GM18526 (cell line): ENCODE results near the gene SAA4.

Experiments
- POLR2A ChIP-seq: IDR thresholded peaks from 3 replicates; pipeline ENCODE4 v1.6.1; 2011; ENCODE audit not compliant: insufficient read length; ENCODE audit errors: extremely low read depth

Gene SAA4

DNA sequence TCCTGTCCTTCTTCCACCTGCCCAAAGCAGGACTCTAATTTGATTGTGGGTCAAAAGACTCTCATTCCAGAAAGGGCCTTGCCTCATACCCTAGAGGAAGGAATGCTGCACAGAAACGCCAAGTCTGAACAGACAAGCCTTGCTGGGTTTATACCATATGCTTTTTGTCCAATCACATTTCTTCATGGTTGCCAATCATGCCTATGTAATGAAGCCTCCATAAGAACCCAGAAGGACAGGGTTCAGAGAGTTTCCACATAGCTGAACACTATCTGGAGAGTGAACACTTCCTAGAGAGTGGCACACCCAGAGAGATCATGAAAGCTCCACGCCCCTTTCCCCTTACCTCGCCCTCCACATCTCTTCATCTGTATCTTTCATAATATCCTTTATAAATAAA lies 16.6 kb upstream of the SAA4 start:
- no peak for TF ChIP-seq POLR2A

DNA sequence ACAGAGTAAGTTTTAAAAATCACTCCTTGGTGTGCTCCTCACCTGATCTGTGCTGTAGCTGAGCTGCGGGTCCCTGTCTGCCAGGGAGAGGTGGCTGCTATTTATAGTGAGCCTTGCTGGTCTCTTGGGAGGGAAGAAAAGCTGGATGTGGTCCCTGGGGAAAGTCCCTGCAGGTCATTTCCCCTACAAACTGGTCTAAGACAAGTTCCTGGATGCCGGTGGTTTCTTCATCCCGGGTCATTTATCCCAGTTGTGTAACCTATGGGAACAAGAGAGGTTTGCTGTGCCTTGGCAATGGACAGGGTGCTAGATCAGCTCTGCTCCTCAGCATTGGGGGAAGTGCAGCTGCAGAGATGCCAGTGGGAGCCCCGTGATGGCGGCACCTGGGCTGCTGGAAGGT lies 12.0 kb upstream of the SAA4 start, which contains the start of gene SAA2:
Gene SAA2, minus strand, starts transcription at position 108 of the 400 bp plus-strand sequence. CDS start 657 bp downstream, outside the sequence.
- no peak for TF ChIP-seq POLR2A

DNA sequence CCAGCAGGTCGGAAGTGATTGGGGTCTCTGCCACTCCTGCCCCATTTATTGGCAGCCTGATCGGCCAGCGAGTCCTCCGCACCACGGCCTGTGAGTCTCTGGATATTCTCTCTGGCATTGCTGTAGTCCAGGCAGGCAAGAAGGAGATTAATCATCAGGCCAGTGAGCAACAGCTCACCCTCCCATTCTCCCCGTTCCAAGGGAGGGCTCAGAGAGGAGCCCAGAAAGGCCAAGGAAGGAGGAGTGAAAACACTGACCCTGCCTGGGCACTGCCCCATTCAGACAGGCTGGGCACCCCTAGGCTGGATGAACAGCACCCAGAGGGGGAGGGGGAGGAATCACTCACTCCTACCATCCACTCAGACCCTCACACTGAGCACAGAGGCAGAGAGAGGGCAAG lies 8.8 kb upstream of the SAA4 start:
- no peak for TF ChIP-seq POLR2A

DNA sequence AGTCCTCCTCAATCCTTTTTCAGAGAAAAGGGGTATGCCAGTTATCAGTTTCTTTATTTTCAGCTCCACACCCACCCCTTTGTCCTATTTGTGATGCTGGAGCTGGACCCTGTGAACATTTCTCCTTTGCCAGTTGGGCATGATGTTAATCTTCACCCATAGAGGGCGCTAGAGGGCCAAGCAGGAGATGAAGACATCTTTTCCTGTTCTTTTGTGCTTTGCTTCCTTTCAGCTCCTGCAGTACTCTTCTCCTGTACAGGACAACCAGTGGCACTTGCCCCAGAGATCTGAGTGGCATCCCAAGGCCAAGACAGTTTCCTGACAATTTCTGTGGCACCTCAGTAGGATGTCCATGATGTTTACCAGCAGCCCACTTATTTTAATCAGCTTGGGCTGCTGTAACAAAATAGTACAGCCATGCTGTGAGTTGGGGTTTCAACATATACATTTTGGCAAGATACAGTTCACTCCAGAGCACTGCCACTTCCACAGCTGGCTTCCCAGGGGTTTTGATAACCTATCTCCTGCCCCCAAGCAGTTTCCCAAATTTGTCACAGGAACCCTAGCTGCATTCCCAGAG lies 7.3 kb upstream of the SAA4 start:
- TF ChIP-seq POLR2A: no peak

DNA sequence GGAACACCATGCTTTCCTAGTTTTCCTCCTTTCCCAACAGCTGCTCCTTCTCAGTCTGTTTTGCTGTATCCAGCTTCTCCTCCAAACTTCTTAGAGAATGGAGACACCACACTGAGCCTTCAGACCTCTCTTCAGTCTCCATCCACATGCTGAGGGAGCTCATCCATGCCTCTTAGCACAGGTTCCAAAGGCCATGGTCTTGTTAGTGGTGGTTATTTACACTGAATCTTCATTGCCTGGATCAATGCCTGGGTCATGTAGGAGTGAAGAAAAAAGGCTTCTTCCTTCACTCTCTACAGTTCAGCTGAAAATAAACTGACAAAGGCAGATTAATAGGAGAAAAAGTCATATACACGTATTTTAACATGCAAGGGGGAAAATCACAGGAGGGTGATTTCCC lies 3.1 kb upstream of the SAA4 start:
- TF ChIP-seq POLR2A: no peak

DNA sequence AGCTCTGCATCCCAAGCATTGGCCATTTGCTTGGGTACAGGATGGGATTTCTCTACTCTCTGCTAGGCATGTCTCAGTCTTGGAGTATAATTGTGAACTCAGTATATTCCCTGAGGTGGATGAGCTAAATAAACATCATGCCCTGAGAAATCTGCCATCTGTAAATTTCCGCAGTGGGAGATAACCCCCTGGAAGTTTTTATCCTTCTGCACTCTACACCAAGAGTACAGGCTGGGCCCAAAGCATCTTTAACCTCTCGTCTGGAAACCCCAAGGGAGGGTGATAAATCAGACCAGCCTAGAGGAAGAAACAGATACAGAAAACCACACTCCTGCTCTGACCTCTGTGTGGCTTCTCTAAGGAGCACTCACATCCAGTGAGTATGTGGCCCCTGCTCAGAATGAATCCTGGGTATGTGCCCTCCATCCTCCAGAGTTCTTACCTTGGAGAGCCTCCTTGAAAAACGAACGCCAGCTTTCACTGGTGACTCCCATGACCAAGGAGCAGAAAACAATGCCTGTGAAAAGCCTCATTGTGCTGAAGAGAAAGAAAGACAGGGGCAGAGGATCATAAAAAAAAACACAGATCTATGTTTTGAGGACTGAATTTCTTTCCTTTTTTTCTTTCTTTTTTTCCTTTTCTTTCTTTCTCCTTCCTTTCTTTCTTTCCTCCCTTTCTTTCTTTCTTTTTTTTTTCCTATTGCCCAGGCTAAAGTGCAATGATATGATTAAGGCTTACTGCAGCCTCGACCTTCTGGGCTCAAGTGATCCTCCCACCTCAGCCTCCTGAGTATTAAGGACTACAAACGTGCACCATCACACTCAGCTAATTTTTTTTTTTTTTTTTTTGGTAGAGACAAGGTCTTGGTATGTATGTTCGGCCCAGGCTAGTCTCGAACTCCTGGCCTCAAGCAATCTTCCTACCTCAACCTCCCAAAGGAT lies 938 bp downstream of the SAA4 start:
- TF ChIP-seq POLR2A: no peak

DNA sequence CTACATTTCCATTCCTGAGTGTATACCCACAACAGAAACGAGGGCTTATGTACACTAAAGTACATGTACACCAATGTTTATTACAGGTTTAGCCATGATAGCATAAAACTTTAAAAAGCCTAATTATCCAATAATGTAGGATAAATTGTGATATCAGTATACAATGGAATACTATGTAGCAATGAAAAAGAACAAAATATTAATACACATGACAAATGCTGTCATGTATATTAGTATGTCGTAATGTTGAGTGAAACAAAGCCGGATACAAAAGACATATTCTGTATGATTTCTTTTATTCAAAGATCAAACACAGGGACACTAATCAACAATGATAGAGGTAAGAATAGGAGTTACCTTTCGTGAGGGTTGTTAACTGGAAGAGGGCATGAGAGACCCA lies 2.7 kb downstream of the SAA4 start:
- no peak for TF ChIP-seq POLR2A

DNA sequence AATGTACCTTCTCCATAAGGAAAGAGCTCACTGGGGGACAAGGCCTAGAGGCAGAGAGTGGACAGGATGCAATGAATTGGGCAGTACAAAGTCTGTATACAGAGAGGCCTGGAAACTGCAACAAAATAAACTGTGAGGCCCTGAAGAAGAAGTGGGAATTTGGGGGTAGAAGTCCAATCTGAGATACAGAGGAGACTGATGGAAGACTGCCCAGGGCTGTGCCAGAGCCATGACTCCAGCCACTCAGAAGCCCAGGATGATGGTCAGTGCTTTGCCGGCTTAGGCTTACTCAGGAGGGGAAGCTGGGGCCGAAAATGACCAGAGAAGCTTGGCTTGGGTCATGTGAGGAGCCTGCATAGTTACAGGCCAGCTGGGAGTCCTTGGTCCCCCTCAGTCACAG lies 5.7 kb downstream of the SAA4 start:
- TF ChIP-seq POLR2A: no peak

DNA sequence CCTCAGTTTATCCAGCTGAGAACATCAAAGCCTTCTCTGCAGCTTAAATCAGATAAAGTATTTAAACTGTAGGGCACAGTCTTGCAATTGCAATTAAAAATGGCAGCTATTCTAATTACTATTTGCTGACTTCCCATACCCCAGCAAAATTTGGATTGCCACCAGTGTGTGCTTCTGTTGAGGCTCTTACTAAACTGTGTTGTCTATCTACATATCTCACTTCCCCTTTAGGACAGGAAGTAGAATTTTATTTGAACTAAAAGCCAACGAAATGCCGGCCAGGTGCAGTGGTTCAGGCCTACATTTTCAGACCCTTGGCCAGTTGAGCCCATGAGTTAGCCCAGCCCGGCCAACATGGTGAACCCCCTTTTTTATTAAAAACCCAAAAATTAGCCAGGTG lies 7.1 kb downstream of the SAA4 start:
- TF ChIP-seq POLR2A: no peak

DNA sequence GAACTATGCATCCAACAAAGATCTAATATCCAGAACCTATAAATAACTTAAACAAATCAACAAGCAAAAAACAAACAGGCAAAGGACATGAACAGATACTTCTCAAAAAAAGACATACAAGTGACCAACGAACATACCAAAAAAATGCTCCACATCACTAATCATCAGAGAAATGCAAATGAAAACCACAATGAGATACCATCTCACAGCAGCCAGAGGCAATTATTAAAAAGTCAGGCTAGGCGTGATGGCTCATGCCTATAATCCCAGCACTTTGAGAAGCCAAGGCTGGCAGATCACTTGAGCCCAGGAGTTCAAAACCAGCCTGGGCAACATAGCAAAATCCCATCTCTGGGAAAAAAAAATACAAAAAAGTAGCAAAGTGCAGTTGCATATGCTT lies 10.7 kb downstream of the SAA4 start:
- no peak for TF ChIP-seq POLR2A

DNA sequence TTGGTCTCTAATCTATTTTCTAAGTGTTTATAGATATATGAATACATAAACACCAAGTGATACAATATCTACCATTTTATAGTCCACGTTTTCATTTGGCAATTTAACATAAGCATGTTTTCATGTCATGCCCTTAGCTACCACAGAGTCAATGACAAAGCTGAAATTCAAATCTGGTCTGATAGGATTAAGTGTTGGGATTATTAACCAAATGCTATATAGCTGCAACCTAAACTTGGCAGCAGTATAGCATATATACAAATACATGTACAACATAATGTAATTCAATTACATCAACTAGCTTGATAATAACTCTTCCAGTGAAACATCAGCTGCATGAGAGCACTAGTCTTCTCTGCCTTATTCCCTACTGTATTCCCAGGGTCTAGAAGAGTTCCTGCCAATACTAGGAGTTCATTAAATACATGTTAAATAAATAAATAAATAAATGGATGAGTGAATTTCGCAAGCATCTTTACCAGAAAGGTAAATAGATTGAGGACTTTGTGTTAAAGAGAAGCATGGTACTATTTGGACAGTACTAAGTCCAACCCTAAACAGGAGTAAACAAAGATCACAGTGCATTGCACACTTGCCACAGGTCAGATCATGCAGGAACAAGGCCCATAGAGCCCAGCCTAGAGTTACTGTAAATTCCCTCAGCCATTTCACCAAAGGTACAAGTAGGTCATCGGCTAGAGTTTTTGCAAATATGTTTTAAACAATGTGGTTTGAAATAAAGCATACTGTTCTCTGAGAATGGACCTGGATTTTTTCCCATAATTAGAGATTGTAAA lies 12.8 kb downstream of the SAA4 start:
- TF ChIP-seq POLR2A: no peak

DNA sequence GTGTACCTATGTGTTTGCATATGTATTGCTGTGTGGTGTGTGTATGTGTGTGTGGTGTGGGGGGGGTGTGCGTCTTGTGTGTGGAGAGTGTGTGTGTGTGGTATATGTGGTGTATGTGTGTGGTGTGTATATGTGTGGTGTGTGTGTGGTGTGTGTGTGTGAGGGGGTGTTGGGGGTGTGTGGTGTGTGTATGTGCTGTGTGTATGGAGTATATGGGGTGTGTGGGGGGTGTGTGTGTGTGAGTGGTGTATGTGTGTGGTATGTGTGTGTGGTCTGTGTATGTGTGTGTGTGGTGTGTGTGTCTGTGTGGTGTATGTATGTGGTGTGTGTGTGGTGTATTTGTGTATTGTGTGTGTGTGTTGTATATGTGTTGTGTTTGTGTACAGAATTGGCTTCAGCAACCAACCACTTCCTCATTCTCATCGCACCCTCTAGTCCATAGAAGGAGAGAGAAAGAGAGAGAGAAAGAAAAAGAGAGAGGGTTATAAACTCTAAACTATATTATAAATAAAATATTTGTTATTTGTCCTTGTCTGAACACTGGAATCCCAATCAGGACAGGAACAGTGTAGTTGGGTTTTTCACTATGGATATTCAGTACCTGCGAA lies 13.7 kb downstream of the SAA4 start:
- TF ChIP-seq POLR2A: no peak

DNA sequence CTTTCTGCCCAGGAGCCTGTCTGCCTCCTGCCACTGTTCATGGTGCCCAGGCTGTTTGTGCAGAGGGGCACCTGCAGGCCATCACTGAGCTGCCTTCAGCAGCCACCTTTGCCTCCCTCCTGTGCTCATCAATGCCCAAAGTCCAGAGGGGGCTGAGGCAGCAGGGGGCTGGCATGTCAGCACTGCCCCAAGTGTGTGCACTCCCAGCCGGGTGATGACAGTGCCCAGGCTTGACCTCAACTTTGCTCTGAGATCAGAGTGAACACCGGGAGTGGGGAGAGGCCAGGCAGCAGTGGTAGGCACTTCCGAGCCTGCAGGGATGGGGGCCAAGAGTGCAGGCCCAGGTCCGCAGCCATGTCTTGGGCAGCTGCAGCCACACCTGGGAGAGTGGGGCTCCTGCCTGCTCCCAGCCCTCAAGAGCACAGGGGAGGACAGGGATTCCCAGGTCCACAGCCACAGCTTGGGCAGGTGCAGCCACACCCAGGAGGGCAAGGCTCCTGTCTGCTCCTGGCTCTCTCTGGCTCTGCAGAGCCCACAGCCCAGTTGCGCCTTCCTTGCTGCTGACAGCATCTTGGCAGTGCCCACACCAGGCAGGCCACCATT lies 15.2 kb downstream of the SAA4 start:
- TF ChIP-seq POLR2A: no peak

DNA sequence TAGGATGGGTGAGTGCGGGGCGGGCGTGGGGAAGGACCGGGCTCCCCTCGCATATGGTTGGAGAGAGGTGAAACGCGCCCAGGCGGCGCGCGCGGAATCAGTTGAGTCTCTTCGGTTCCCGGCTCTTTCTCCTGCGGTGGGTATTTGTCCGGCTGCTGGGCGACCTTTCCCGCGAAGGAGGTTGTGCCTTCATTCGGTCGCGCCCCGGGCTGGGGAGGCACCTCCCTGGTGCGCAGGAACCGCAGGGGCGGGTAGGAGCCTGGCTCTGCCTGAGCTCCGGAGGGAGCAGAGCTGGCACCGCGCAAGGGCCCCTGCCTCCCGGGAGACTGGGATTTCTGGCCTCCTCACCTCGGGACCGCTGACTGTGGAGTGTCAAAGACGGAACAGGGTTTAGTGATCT lies 27.5 kb downstream of the SAA4 start:
- no peak for TF ChIP-seq POLR2A

DNA sequence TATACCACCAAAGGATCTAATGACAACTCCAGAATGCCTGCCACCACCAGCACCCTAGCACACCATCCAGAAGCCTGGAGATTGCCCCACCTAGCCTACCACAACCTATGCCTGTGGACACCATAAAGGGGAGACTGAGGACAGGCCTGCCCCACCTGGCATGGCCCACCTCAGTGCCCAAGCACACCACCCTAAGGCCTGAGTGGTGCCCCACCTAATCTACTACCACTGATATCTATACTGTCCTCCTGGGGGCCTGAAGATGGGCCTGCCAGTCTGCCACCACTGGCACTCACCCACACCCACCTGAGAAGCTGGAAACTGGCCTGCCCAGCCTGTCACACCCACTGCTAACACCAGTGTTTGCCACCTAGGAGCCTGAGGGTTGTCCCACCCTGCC lies 31.8 kb downstream of the SAA4 start:
- TF ChIP-seq POLR2A: no peak

DNA sequence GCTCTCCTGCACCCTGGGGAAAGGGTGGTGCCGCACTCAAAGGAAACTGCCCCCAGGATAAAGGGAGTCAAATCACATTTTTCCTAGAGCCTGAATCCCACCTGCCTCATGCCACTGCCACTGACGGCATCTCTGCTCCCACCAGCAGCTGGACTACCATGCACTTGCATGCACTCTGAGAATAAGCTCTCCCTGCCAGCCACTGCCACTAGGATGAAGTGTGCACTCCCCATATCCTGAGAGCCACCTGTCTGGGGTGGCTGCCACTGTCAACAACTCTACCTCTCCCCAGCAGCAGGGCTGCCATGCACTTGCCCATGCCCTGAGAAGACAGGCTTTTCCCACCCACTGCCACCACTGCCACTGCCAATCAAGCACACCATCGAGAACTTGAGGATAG lies 32.4 kb downstream of the SAA4 start:
- TF ChIP-seq POLR2A: no peak

DNA sequence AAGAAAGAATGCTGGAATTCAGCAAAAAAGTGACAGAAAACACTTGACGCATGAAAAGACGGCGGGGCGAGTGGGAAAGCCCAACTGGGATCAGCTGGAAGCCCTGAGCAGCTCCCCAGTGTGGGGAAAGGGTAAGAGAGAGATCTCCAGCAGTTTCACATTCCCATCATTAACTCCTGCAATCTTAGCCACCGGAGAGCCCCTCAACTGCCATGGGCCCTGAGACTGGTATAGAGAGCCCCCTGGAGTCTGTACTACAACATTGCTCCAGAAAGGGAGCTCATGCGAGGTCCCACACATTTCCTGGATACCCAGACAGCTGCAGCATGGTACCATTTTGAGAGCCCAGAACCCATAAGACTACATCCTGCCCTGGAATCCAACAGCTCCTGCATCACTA lies 32.9 kb downstream of the SAA4 start:
- no peak for TF ChIP-seq POLR2A
